ENCODE results near the gene MEF2C.

- TF ChIP-seq POLR2AphosphoS5 (IDR thresholded peaks at IDR 0.05; ENCODE audit: borderline replicate concordance, low read depth, low read length) (no peak), EZH2 (IDR thresholded peaks at IDR 0.05) (no peak), FOXP2 (optimal IDR thresholded peaks at IDR 0.05; ENCODE audit: control extremely low read depth, extremely low read length, insufficient read depth) (no peak)
Measured at GRCh38 chr5:88782571-88782970, 100.4 kb downstream of the MEF2C start.
